ENCODE measurements around the gene TMEM271. TPM values are rescaled to one million over a fixed set of nuclear protein-coding genes. Genes with fewer than 3 reads are reported as not detected.

Gene TMEM271
- total RNA-seq, 2 donors from 2014 or later = not detected

GRCh38 chr4:616911-617643 is 41.0 kb upstream of the TMEM271 start:
- Mint-ChIP-seq H3K27me3 (ENCODE audit: low read depth) (peaks cover 30% of the 10 kb centered on the region), H3K4me1 (ENCODE audit: low read depth) (no peaks in the 10 kb centered on the region), H3K36me3 (ENCODE audit: insufficient read depth in 2 of 2) (no peaks in the 10 kb centered on the region), H3K9me3 (no peaks in the 10 kb centered on the region), H3K4me3 (no peak overlapping the region), H3K27ac (no peak overlapping the region)
- DNase-seq (no peak), ATAC-seq (replicated peaks in 1 of 2) (no peak)

GRCh38 chr4:616091-616490 is 40.0 kb upstream of the TMEM271 start:
- no peak for ATAC-seq (replicated peaks in 1 of 2)

GRCh38 chr4:613126-613525 is 37.0 kb upstream of the TMEM271 start:
- DNase-seq = no peak

More at GRCh38 chr4:616091-616490, 40.0 kb upstream of the TMEM271 start:
- DNase-seq = no peak
- no peaks in the 10 kb centered on the region for H3K9me3 Mint-ChIP-seq
- H3K27ac Mint-ChIP-seq = no peak overlapping the region
- no peaks in the 10 kb centered on the region for H3K36me3 Mint-ChIP-seq (ENCODE audit: insufficient read depth in 2 of 2)
- H3K4me1 Mint-ChIP-seq (ENCODE audit: low read depth) = no peaks in the 10 kb centered on the region
- no peak overlapping the region for H3K4me3 Mint-ChIP-seq
- H3K27me3 Mint-ChIP-seq (ENCODE audit: low read depth) = peaks cover 30% of the 10 kb centered on the region

GRCh38 chr4:612749-613125 is 36.6 kb upstream of the TMEM271 start:
- peaks cover 40% of the 10 kb centered on the region for H3K27me3 Mint-ChIP-seq (ENCODE audit: low read depth)
- no peak for DNase-seq
- H3K9me3 Mint-ChIP-seq = peaks cover 3% of the 10 kb centered on the region in 2 donors
- ATAC-seq (replicated peaks in 1 of 2) = no peak
- no peaks in the 10 kb centered on the region for H3K36me3 Mint-ChIP-seq (ENCODE audit: insufficient read depth in 2 of 2)
- H3K4me3 Mint-ChIP-seq = no peak overlapping the region
- no peak overlapping the region for H3K27ac Mint-ChIP-seq
- H3K4me1 Mint-ChIP-seq (ENCODE audit: low read depth) = no peaks in the 10 kb centered on the region

More at GRCh38 chr4:613126-613525, 37.0 kb upstream of the TMEM271 start:
- Mint-ChIP-seq H3K4me1 (ENCODE audit: low read depth) (no peaks in the 10 kb centered on the region), H3K27ac (no peak overlapping the region), H3K9me3 (peaks cover 3% of the 10 kb centered on the region in 2 donors), H3K27me3 (ENCODE audit: low read depth) (peaks cover 44% of the 10 kb centered on the region), H3K36me3 (ENCODE audit: insufficient read depth in 2 of 2) (no peaks in the 10 kb centered on the region), H3K4me3 (no peak overlapping the region)
- no peak for ATAC-seq (replicated peaks in 1 of 2)

- H3K9me3 Mint-ChIP-seq = peaks cover 3% of the 10 kb centered on the region in 2 donors
- no peak overlapping the region for H3K27ac Mint-ChIP-seq
- no peak overlapping the region for H3K4me3 Mint-ChIP-seq
- H3K4me1 Mint-ChIP-seq (ENCODE audit: low read depth) = no peaks in the 10 kb centered on the region
- no peak for DNase-seq
- no peak for ATAC-seq (replicated peaks in 1 of 2)
- peaks cover 38% of the 10 kb centered on the region for H3K27me3 Mint-ChIP-seq (ENCODE audit: low read depth)
- H3K36me3 Mint-ChIP-seq (ENCODE audit: insufficient read depth in 2 of 2) = no peaks in the 10 kb centered on the region
Measured at GRCh38 chr4:612052-612748, 36.1 kb upstream of the TMEM271 start.

GRCh38 chr4:610411-611261 is 34.5 kb upstream of the TMEM271 start:
- H3K4me1 Mint-ChIP-seq (ENCODE audit: low read depth) = peaks cover under 1% of the 10 kb centered on the region
- H3K27ac Mint-ChIP-seq = no peak overlapping the region
- H3K27me3 Mint-ChIP-seq (ENCODE audit: low read depth) = peaks cover 33% of the 10 kb centered on the region
- no peak overlapping the region for H3K4me3 Mint-ChIP-seq
- H3K9me3 Mint-ChIP-seq = peaks cover 3% of the 10 kb centered on the region in 2 donors
- ATAC-seq (replicated peaks in 1 of 2) (no peak), DNase-seq (no peak)
- no peaks in the 10 kb centered on the region for H3K36me3 Mint-ChIP-seq (ENCODE audit: insufficient read depth in 2 of 2)

GRCh38 chr4:609400-610050 is 33.4 kb upstream of the TMEM271 start:
- no peaks in the 10 kb centered on the region for H3K36me3 Mint-ChIP-seq (ENCODE audit: insufficient read depth in 2 of 2)
- H3K27me3 Mint-ChIP-seq (ENCODE audit: low read depth) = peaks cover 28% of the 10 kb centered on the region
- H3K9me3 Mint-ChIP-seq = peaks cover 3% of the 10 kb centered on the region in 2 donors
- no peak overlapping the region for H3K4me3 Mint-ChIP-seq
- DNase-seq (no peak), ATAC-seq (replicated peaks in 1 of 2) (no peak)
- H3K27ac Mint-ChIP-seq = no peak overlapping the region
- H3K4me1 Mint-ChIP-seq (ENCODE audit: low read depth) = peaks cover 7% of the 10 kb centered on the region

- DNase-seq = no peak
- Mint-ChIP-seq H3K36me3 (ENCODE audit: insufficient read depth in 2 of 2) (no peaks in the 10 kb centered on the region), H3K27ac (no peak overlapping the region), H3K4me1 (ENCODE audit: low read depth) (peaks cover 16% of the 10 kb centered on the region), H3K4me3 (no peak overlapping the region), H3K27me3 (ENCODE audit: low read depth) (peaks cover 30% of the 10 kb centered on the region), H3K9me3 (peaks cover 3% of the 10 kb centered on the region in 2 donors)
- ATAC-seq (replicated peaks in 1 of 2) = no peak
Measured at GRCh38 chr4:608236-608635, 32.1 kb upstream of the TMEM271 start.

GRCh38 chr4:605702-606425 is 29.8 kb upstream of the TMEM271 start:
- DNase-seq = no peak
- no peak overlapping the region for H3K4me3 Mint-ChIP-seq
- H3K27ac Mint-ChIP-seq = no peak overlapping the region
- peaks cover 3% of the 10 kb centered on the region in 2 donors for H3K9me3 Mint-ChIP-seq
- H3K36me3 Mint-ChIP-seq (ENCODE audit: insufficient read depth in 2 of 2) = no peaks in the 10 kb centered on the region
- ATAC-seq (replicated peaks in 1 of 2) = no peak
- peaks cover 30% of the 10 kb centered on the region for H3K27me3 Mint-ChIP-seq (ENCODE audit: low read depth)
- H3K4me1 Mint-ChIP-seq (ENCODE audit: low read depth) = peaks cover 38% of the 10 kb centered on the region

- no peaks in the 10 kb centered on the region for H3K36me3 Mint-ChIP-seq (ENCODE audit: insufficient read depth in 2 of 2)
- no peak for ATAC-seq (replicated peaks in 1 of 2)
- DNase-seq = peak; percentile 23 to 45
- peaks cover 17% of the 10 kb centered on the region for H3K27me3 Mint-ChIP-seq (ENCODE audit: low read depth)
- H3K4me1 Mint-ChIP-seq (ENCODE audit: low read depth) = peaks cover 42% of the 10 kb centered on the region
- H3K27ac Mint-ChIP-seq = peak overlapping the region; percentile 60
- no peaks in the 10 kb centered on the region for H3K9me3 Mint-ChIP-seq
- H3K4me3 Mint-ChIP-seq = peak overlapping the region in 1 of 2 donors; percentile 42
Measured at GRCh38 chr4:604131-604530, 28.0 kb upstream of the TMEM271 start.

- peaks cover 0 to 2% of the 10 kb centered on the region in 2 donors for H3K36me3 Mint-ChIP-seq (ENCODE audit: insufficient read depth in 2 of 2)
- ATAC-seq (replicated peaks in 1 of 2) (peak; percentile 68 to 78), DNase-seq (peak; percentile 82 to 84)
- peak overlapping the region in 1 of 2 donors; percentile 1 for H3K4me3 Mint-ChIP-seq
- H3K4me1 Mint-ChIP-seq (ENCODE audit: low read depth) = peaks cover 42% of the 10 kb centered on the region
- H3K27me3 Mint-ChIP-seq (ENCODE audit: low read depth) = peaks cover 21% of the 10 kb centered on the region
- no peaks in the 10 kb centered on the region for H3K9me3 Mint-ChIP-seq
- H3K27ac Mint-ChIP-seq = no peak overlapping the region
Measured at GRCh38 chr4:602559-602942, 26.5 kb upstream of the TMEM271 start.

Data from activated T-cell treated with anti-CD3 and anti-CD28 coated beads, Interleukin-2, amount 50 U/mL, for 72 hours (primary cell).